Stimulated activated CD8-positive, alpha-beta memory T cell treated with anti-CD3 and anti-CD28 coated beads, Interleukin-4, amount 100 ng/mL, for 1 hour (primary cell): ENCODE measurements around the gene PLEKHD1.

Experiments
- DNase-seq, 2 donors: peaks; one replicate each; pipeline ENCODE4 v3.0.0-alpha.2; 2020; ENCODE audit warnings: low read depth in 2 of 2, low spot score in 1 of 2

PLEKHD1 gene

DNA sequence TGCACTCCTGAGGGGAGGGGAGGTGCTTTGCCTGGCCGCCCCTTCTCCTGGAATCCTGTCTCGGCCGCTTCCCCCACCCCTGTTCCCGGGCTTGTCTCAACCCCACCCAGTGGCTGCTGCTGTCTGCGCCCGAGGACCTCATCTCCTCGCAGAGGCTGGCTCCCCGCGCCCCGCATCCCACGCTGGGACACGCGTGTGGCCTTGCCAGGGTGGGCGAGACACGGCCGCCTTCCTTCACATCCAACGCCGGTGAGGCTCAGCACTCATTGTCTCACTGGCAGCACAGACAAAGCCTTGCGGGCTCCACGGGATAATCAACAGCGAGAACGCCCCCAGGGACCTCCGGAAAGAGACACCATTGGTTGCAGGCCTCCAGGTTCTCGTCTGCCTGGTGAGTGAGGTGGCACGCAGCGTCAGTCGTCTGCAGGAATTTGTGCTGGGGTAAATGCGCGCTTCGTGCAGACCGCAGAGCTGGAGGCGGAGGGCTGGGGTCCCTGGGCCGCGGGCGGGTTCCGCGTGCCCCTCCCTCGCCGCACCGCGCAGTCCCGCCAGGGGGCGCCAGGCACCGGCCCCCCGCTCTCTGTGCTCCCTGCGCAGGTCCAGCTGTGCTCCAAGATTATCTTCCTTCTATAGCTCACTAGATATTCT lies 63.3 kb downstream of the PLEKHD1 start:
- DNase-seq, result no peak

DNA sequence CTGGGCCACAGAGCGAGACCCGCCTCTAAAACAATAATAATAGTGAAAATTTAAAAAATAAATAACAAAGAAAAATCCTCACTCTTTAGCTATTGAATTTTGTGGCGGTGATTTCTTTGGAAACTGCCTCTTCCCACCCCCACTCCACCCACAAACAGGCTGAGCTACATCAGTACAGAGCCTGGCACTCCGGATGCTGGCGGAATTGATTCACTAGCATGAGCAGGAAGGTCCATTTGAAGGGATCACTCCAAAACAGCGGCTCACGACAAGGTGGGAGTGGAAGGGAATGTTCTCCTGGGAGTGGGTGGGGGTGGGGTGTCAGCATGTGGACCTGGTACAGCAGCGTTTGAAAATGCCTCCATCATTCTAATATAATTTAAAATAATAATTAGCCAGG lies 64.0 kb downstream of the PLEKHD1 start:
- no peak for DNase-seq

DNA sequence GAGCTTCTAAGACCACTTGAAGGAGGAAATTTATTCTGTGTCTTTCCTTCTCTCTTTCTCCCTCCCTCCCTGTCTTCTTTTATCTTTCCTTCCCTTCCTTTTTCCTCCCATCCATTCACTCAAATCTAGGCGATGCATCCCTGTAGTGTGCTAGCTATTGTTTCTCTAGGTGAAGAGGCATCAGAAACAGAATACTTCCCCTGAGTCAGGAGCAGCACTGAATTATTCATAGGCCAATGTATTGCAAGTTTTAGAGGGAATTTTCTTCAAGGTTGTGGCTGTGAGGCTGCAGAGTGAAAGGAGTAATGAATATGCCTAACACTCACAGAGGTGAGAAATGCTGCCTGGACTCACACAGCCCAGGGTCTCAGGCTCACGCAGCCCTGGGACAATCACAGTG lies 67.0 kb downstream of the PLEKHD1 start:
- DNase-seq, result no peak

DNA sequence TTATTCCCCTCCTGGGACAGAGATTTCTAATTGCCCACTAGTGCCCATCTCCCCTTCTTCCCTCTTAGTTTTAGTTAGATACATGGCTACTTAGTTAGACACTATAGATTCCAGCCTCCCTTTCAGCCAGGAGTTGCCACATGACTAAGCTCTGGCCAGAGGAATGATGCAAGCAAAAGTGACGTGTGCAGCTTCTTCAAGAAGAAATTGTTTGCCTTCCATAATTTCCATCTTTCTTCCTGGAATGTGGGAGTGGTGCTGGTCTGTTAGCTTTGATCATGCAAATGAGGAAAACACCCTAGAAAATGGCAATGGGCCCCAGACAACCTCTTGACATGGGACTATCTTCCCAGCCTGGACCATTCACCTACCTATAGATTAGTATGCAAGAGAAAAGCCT lies 68.7 kb downstream of the PLEKHD1 start:
- DNase-seq, result no peak

DNA sequence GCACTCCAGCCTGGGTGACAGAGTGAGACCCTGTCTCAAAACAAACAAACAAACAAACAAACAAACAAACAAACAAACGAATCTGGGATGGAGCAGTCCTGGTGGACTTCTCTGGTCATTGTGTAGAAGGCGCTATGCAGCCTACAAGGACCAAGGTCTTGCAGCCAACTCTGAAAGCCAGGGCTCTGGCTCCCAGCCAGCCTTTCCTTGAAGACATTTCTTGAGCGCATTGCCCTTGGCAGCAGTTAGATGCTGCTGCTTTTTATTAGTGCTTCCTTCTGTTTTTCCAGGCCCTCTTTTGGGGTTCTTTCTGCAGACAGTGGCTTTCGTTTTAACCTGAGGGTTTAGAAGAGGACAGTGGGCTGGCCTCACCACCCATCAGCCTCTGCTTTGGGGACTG lies 70.0 kb downstream of the PLEKHD1 start:
- no peak for DNase-seq

DNA sequence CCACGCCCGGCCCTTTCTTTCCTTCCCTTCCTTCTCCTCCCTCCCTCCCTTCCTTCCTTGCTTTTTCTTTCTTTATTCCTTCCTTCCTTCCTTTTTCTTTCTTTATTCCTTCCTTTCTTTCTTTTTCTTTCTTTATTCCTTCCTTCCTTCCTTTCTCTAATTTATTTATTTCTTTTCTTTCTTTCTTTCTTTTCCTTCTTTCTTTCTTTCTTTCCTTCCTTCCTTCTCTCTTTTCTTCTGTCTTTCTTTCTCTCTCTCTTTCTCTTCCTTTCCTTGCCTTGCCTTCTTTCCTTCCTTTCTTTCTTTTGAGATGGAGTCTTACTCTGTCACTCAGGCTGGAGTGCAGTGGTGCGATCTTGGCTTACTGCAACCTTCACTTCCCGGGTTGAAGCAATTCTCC lies 74.2 kb downstream of the PLEKHD1 start:
- no peak for DNase-seq

DNA sequence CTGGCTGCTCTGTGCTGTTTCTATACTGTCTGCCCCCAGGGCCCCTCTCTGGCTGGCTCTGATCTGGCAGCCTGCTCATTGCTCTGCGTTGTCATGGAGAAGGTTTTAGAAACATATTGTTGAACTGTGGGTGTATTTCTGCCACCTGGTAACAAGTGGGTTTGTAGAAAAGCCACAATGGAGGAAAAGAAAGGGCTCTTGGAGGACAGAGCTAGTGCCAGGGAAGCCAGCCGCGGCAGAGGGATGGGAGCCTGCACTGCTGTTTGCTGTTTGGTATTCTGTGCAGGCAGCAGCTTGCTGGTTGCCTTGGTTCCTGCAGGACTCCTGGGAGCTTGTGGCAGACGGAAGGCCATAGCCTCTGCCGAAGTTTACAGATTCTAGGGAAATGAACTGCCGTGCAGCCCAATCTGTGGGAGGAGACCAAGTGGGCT lies 75.1 kb downstream of the PLEKHD1 start:
- no peak for DNase-seq

DNA sequence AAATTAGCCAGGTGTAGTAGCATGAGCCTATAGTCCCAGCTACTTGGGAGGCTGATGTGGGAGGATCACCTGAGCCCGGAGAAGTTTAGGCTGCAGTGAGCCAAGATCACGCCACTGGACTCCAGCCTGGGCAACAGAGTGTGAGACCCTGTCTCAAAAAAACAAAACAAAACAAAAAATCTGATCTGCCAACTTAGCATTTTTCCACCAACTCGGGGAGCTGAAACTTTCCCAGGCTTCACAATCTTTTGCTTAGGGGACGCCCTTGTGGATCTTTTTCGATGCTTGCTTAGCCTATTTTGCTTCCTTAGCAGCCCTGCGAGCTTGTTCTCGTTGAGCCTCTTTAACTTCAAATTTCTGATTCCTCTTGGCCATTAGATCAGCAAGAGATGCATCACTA lies 76.3 kb downstream of the PLEKHD1 start:
- DNase-seq, result no peak

DNA sequence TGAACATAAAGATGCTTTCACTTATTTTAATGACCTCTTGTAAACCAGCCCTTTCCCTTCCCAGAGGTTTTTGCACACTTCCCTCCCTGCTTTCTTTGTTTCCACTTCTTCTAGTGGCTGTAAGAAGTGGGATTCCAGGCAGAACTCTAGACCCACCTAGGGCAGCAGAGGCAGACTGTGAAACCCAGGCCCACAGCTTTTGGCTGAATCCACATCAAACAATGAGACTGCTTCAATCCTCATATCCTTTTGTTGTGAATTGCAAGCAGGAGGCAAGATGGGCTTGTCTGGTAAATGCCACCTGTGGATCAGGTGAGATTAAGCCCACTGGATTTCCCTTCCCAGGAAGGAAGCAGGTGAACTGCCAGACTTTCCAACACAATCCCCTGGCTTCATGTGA lies 77.4 kb downstream of the PLEKHD1 start:
- no peak for DNase-seq

DNA sequence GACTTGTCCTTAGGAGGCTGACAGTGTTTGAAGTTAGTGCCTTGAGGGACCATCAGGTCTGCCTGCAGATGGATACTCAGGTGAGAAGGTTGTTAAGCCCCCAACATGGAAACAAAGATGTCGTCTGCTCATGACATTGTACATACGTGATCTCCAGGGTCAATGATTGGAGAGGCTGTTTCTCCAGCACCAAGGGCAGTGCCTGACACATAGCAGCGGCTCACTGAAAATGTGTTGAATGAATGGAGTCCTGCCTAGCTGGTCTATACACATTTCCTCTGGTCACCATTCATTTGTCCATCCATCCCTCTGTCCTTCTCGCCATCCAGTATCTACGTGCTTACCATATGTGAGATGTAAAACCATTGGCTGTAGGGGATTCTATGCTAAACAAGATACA lies 83.0 kb downstream of the PLEKHD1 start:
- DNase-seq, result no peak

DNA sequence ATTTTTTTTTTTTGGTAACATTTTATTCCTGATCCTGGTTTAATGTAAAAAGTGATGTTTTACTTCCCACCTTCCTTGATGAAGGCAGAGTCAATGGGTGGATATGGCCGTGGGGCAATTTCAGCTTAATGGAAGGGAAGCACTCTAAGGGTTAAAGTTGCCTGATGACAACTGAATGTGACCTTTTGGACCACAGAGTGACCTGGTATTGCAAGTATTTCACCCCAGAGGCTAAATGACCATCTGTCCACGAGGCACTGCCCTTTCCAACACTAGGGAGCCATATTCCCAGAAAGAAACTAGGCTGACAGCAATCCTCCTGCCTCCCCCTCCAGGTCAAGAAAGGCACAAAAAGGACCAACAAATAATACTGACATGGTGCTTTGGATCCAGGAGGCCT lies 85.3 kb downstream of the PLEKHD1 start:
- no peak for DNase-seq

DNA sequence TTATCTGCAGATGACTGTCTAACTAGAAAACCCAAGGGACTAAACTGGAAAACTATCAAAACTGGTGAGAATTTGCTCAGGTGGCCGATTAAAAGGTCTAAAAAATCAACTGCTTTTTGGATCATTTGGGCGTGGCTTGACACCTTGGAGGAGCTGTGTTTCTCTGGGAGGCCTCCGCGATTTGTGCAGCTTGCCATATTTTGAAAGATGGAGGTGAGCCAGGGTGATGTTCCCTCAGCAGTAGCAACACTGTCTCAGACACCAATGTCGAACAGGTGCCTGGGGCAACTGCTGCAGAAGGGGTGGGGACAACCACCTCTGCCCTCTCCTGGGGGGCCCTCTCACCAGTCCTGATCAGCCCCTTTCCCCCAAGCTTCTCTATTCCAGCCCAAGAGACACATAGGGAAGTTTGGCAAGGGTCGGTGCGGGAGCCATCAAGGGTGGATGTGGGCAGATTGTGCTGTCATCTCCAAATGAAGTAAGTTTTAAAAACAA lies 86.4 kb downstream of the PLEKHD1 start:
- no peak for DNase-seq

DNA sequence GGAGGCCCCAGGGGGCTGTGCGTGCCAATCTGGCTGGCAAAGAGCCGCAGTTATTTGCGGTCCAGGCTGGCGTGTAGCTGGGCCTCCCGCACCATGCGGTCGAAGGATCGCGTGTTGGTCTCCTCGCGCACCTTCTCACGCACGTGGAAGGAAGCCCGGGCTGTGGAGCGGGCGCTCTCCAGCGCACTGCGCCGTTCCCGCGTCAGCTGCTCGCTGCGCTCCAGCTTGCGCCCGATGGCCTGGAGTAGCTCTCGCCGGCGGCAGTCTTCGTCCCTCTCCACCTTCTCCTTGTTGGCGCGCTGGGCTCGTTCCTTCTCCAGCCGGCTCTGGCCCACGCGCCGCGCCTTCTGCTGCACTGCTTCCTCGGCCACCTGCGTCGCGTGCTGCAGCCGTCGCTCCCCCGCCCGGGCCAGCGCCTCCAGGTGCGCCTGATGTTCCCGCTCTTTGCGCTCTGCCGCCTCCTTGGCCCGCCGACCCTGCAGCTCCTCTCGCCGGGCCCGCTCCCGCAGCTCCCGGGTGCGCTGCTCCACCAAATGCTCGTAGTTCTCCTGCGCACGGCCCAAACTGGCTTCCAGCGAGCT lies 87.0 kb downstream of the PLEKHD1 start:
- DNase-seq, result no peak

DNA sequence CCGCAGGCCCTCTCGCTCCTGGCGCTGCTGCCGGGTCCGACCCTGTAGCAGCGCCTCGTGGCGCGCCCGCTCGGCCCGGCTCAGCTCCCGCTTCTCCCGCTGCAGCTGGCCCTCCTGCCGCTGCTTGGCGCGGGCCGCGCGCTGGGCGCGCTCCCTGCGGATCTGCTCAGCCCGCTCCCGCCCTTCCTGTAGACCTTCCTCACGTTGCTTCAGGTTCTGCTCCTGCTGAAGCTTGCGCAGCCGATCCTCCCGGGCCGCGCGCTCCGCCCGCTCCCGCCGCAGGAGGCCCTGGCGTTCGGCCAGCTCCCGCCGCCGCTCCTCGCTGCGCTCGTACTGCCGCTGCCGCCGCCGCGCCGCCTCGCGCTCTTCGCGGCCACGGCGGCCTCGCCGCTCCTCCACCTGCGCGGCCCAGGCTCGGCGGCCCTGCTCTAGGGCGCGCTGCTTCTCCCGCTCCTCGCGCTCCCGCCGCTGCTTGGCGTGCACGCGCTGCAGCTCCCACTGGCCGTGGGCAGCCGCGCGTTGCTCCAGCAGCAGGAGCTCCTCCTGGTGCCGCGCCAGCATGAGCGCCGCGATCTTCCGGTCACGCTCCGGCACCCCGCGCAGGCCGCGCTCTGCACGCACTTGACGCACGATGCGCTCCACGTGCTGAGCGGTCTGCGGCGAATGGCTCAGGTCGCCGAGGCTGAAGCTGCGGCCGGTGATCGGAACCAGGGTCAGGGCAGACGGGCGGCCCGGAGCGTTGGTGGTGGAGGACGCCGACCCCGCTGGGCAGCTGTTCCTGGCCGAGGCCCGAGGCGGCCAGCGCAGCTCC lies 87.7 kb downstream of the PLEKHD1 start:
- no peak for DNase-seq

DNA sequence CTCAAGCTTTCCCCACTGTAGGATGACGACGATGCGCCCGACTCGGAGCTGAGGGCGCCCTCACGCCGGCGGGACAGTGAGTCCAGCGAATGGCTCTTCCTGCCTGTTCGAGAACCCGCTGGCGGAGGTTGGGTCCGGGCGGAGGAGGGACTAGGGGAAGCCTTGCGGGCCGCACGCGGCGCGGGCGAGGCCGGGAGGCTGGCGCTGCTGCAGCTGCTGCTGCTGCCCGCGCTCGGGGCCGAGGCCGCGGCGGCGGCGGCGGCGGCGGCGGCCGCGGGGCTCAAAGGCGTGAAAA lies 88.3 kb downstream of the PLEKHD1 start:
- no peak for DNase-seq

DNA sequence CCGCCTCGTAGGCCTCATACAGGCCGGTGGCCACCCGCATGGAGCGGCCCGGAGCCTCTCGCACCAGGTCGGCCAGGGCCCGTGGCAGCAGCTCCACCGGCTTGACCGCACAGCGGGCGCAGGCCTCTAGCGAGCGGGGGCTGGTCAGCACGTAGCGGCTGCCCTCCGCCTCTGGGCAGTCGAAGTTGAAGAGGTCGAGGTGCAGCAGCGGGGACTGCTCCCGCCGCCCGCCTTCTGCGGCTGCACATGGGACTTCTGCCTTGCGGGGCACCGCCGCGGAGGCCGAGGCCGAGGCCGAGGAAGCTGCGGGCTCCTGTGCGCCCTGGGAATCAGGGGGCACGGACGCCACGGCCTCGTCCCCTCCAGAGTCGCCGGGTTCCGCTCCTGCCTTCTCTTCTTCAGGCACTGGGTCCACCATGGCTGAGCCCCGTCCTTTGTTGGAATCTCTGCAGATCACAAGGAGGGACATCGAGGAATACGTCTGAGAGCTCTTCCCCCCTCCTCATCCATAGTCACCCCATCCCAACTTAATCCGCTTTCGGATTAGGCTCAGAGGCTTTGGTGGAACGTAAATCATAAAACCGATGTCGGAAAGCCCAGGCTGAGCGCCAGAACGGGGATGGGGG lies 88.8 kb downstream of the PLEKHD1 start:
- DNase-seq, result no peak

DNA sequence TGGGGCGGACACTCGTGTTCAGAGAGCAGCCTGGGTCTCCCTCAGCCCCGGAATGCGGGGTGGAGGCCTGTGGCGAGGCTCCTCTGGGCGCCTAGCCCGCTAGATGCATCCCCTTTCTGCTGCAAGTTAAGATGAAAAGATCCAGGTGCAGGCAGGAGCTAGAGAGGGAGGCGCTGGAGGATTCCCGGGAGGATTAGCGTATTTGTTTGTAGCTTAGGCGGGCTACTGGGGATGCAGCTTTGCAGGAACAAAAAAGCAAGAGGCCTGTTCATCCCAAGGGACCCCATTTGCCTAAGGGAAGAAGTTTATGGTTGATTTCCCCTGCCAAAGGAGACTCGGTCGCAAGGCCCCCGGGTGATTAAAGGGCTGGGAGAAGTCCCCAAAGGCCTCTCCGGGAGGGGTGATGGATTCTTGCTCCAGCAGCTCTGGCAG lies 89.3 kb downstream of the PLEKHD1 start:
- DNase-seq, result no peak

DNA sequence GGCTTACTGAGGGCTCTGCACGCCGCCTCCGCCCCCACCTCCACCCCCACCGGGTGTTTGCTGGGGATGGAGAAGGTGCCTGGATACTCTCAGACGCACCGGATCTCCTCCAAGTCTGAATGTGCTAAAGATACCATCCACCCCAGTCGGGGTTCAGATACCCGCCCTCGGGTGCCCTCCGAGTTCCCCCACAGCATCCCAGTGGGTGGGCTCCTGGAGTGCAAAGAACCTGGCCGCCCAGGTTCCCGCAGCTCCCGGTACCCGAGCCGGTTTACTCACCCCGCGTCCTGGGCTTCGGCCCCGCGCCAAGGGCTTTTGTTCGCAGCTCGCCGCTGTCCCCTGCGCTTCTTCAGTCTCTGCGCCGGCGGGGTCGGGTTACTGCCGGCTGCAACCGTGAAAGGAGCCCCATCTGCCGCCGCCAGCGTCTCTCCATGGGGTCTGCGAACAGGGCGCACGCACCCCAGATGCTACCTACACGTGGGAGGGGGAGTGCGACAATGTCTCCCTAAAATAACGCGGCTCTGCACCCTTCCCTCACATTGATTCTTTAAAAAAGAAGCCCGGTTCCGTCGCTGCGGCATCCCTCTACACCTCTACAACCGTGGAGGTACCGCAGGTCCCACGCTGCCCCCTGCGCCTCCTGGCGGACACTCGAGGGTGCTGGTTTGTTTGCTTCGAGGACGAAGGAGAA lies 89.9 kb downstream of the PLEKHD1 start, which contains the start of gene CCDC177:
TSS of gene CCDC177 (minus strand) at position 609 of the 691 bp plus-strand sequence. CDS start 1,249 bp downstream, outside the sequence.
- peak; percentile 44 to 48 for DNase-seq

DNA sequence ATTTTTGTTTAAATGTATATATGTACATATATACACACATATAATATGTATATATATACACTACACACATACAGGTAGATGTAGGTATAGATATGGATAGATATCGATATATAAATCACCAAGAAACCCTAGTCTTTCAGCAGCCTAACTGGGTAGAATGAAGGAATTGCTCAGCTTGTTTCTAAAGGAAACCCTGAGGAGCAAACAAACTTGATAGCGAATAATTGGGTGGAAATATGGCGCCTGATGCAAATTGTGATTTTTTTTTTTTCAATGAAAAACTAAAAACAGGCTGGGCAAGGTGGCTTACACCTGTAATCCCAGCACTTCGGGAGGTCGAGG lies 90.4 kb downstream of the PLEKHD1 start:
- no peak for DNase-seq

DNA sequence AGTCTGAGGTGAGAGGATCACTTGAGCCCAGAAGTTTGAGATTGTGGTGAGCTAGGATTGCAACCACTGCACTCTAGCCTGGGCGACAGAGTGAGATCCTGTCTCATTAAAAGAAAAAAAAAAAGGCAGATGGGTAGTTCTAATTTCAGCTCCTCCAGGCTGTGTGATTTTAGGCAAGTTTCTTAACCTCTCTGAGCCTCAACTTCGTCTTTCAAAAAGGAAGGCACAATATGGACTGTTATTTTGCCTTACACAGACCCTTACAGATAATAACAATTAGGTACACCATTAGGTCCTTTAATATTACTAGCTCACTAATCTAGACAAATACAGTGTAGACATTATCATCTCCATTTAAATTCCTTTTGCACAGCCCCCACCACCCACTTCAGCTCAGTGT lies 94.9 kb downstream of the PLEKHD1 start:
- DNase-seq, result no peak

DNA sequence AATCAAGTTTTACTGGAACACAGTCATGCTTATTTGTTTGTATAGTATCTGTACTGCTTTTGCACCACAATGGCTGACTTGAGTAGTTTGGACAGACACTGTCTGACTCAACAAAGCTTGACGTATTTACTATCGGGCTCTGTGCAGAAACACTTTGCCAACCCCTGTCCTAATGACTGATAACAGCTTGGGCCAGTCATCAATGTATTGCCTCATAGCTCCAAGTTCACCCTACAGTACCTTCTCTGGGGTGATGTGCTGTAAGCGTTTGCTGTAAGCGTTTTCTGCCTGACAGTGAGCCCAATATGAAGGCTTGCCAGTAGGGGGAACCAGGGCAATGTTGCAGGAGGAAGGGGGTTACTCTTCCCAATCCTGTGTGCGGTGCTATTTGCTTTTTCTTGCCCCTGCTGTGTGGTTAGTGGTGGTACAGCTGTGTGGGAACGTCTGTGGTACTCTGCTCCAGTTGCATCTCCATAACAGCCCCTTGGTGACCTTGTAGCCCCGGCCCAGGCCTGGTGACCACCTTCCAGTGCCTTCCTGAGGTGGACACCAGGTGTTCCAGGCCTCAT lies 95.6 kb downstream of the PLEKHD1 start:
- DNase-seq, result no peak
